Measurements from ENCODE around the gene FLNB. TPM values are rescaled to one million over a fixed set of nuclear protein-coding genes. Genes with fewer than 3 reads are reported as not detected.

FLNB gene
- total RNA-seq, 3 donors from 2014 or later (not counting 1 experiment from before 2014, with no cell fraction given) = 24.6 to 30.8 (median 26.6) TPM

DNA sequence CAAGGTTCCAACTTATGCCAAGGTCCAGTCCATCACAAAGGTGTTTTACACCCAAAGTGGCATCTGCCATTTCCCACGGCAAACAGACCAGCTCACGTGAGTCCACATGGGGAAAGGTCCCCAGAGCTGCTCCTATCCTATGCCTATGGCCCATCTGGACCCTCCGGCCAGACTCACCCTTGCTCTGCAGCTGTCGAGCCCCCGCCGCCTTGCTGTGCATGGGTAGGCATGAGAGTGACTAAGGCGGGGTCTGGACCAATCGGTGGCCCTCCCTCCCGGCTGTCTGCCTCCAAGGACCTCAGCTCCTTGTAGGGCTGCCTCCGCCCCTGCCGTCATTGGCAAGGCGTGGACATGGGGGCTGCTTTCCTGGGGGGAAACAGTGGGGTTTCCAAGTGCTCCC is 175.7 kb downstream of the FLNB start:
- intact Hi-C loops (cut with micrococcal nuclease) = no loop called here
- no peaks in the 10 kb centered on the region for H3K36me3 Mint-ChIP-seq
- H3K9me3 Mint-ChIP-seq = no peaks in the 10 kb centered on the region
- no peak overlapping the region for H3K4me3 ChIP-seq (ENCODE audit: low read length)
- H3K27me3 Mint-ChIP-seq (ENCODE audit: low read depth in 2 of 2) = no peaks in the 10 kb centered on the region
- peak in 1 of 3 donors; percentile 5 for ATAC-seq
- H3K27ac Mint-ChIP-seq = no peak overlapping the region
- TF ChIP-seq, protein P1, sequence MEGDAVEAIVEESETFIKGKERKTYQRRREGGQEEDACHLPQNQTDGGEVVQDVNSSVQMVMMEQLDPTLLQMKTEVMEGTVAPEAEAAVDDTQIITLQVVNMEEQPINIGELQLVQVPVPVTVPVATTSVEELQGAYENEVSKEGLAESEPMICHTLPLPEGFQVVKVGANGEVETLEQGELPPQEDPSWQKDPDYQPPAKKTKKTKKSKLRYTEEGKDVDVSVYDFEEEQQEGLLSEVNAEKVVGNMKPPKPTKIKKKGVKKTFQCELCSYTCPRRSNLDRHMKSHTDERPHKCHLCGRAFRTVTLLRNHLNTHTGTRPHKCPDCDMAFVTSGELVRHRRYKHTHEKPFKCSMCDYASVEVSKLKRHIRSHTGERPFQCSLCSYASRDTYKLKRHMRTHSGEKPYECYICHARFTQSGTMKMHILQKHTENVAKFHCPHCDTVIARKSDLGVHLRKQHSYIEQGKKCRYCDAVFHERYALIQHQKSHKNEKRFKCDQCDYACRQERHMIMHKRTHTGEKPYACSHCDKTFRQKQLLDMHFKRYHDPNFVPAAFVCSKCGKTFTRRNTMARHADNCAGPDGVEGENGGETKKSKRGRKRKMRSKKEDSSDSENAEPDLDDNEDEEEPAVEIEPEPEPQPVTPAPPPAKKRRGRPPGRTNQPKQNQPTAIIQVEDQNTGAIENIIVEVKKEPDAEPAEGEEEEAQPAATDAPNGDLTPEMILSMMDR (IDR thresholded peaks at IDR 0.05) = no peak
- no peaks in the 10 kb centered on the region for H3K36me3 ChIP-seq (ENCODE audit: control insufficient read depth, insufficient read depth, low read length)
- no peaks in the 10 kb centered on the region for H3K9me3 ChIP-seq (ENCODE audit: control insufficient read depth, insufficient read depth, low read length)
- H3K4me1 Mint-ChIP-seq = no peaks in the 10 kb centered on the region
- H3K4me1 ChIP-seq (ENCODE audit: control insufficient read depth, insufficient read depth, low read length) = peaks cover 6% of the 10 kb centered on the region
- no peak overlapping the region for H3K27ac ChIP-seq (ENCODE audit: low read length)
- H3K4me3 Mint-ChIP-seq = no peak overlapping the region
- 86% methylated on average over 12 of the region's 12 CpGs for WGBS (ENCODE audit: insufficient coverage)
- no peak for DNase-seq
- H3K27me3 ChIP-seq (ENCODE audit: control insufficient read depth, insufficient read depth, low read length) = no peaks in the 10 kb centered on the region

DNA sequence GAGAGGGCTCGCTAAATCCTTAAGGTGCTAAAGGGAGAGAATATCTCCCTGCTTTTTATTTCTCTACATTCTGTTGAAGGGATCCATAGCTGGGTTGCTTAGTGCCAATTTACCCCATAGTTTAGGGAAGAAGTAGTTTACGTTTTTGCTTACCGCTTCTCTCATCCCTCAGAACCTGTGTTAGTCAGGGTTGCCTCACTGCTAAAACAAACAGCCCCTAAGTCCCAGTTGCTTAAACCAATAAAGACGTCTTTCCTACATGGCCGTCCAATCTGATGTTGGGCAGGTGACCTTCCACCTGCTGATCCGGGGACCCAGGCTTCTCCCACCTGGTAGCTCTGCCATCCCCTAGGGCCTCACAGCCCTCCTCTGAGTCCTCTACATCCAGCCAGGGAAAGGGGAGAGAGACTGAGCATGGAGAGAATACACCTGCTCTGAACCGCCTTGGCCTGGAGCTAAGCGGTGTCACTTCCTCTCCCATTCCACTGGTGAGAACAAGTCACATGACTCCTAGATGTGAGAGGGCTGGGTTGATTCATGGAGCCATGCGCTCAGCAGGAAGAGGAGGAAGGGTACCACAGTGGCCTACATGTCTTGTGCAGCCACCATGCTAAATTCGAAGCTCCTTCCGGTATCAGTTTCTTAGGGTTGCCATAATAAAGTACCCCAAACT is 176.2 kb downstream of the FLNB start:
- TF ChIP-seq, protein P1 (IDR thresholded peaks at IDR 0.05) = no peak
- Histone ChIP-seq H3K4me1 (ENCODE audit: control insufficient read depth, insufficient read depth, low read length) (peaks cover 5% of the 10 kb centered on the region), H3K36me3 (ENCODE audit: control insufficient read depth, insufficient read depth, low read length) (no peaks in the 10 kb centered on the region), H3K4me3 (ENCODE audit: low read length) (no peak overlapping the region), H3K27me3 (ENCODE audit: control insufficient read depth, insufficient read depth, low read length) (no peaks in the 10 kb centered on the region), H3K9me3 (ENCODE audit: control insufficient read depth, insufficient read depth, low read length) (no peaks in the 10 kb centered on the region), H3K27ac (ENCODE audit: low read length) (no peak overlapping the region)
- intact Hi-C loops (cut with micrococcal nuclease) = no loop called here
- Mint-ChIP-seq H3K4me1 (no peaks in the 10 kb centered on the region), H3K36me3 (no peaks in the 10 kb centered on the region), H3K27ac (no peak overlapping the region), H3K27me3 (ENCODE audit: low read depth in 2 of 2) (no peaks in the 10 kb centered on the region), H3K9me3 (no peaks in the 10 kb centered on the region), H3K4me3 (no peak overlapping the region)
- DNase-seq = no peak
- whole genome bisulfite sequencing (ENCODE audit: insufficient coverage) = 93% methylated on average over 9 of the region's 11 CpGs
- no peak for ATAC-seq

GRCh38 chr3:58184982-58185360 is 176.7 kb downstream of the FLNB start:
- Mint-ChIP-seq H3K27ac (no peak overlapping the region), H3K27me3 (ENCODE audit: low read depth in 2 of 2) (no peaks in the 10 kb centered on the region), H3K4me1 (no peaks in the 10 kb centered on the region), H3K4me3 (no peak overlapping the region), H3K9me3 (no peaks in the 10 kb centered on the region), H3K36me3 (no peaks in the 10 kb centered on the region)
- no peak for ATAC-seq
- TF ChIP-seq, protein P1 (IDR thresholded peaks at IDR 0.05) = no peak
- intact Hi-C loops (cut with micrococcal nuclease) = loop anchor here (5.0 kb wide), 1 partner anchor 347 kb away; no protein-coding TSS in a partner anchor
- Histone ChIP-seq H3K4me3 (ENCODE audit: low read length) (no peak overlapping the region), H3K4me1 (ENCODE audit: control insufficient read depth, insufficient read depth, low read length) (peaks cover 5% of the 10 kb centered on the region), H3K9me3 (ENCODE audit: control insufficient read depth, insufficient read depth, low read length) (no peaks in the 10 kb centered on the region), H3K36me3 (ENCODE audit: control insufficient read depth, insufficient read depth, low read length) (no peaks in the 10 kb centered on the region), H3K27ac (ENCODE audit: low read length) (no peak overlapping the region), H3K27me3 (ENCODE audit: control insufficient read depth, insufficient read depth, low read length) (no peaks in the 10 kb centered on the region)
- 89% methylated on average over 7 of the region's 7 CpGs for WGBS (ENCODE audit: insufficient coverage)
- DNase-seq = no peak

DNA sequence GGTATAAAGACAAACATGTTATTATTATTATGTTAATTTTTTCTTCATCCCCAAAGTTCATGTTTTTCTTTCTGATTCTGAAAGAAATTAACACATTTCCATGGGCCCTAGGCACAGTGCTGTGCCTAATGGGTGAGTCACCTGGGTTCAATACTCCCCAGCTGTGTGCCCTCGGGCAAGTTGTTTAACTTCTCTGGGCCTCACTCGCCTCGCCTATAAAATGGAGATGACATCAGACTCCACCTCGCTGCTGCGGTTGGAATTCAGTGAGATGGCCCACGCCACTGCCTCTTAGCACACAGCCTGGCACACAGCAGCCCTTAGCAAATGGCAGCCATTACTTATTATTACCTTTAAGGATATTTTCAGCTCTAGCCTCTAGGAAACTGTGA is 179.9 kb downstream of the FLNB start:
- Histone ChIP-seq H3K27ac (ENCODE audit: low read length) (no peak overlapping the region), H3K36me3 (ENCODE audit: control insufficient read depth, insufficient read depth, low read length) (no peaks in the 10 kb centered on the region), H3K4me3 (ENCODE audit: low read length) (no peak overlapping the region), H3K4me1 (ENCODE audit: control insufficient read depth, insufficient read depth, low read length) (peaks cover 5% of the 10 kb centered on the region), H3K9me3 (ENCODE audit: control insufficient read depth, insufficient read depth, low read length) (no peaks in the 10 kb centered on the region), H3K27me3 (ENCODE audit: control insufficient read depth, insufficient read depth, low read length) (no peaks in the 10 kb centered on the region)
- TF ChIP-seq, protein P1 (IDR thresholded peaks at IDR 0.05) = no peak
- Mint-ChIP-seq H3K36me3 (no peaks in the 10 kb centered on the region), H3K27ac (no peak overlapping the region), H3K4me1 (no peaks in the 10 kb centered on the region), H3K27me3 (ENCODE audit: low read depth in 2 of 2) (no peaks in the 10 kb centered on the region), H3K9me3 (no peaks in the 10 kb centered on the region), H3K4me3 (no peak overlapping the region)
- no peak for DNase-seq
- ATAC-seq = no peak
- intact Hi-C loops (cut with micrococcal nuclease) = loop anchor here (5.0 kb wide), 1 partner anchor 344 kb away; no protein-coding TSS in a partner anchor
- 88% methylated on average over 6 of the region's 6 CpGs for WGBS (ENCODE audit: insufficient coverage)
